ENCODE data around the gene EDC4. TPM values are rescaled to one million over a fixed set of nuclear protein-coding genes. Genes with fewer than 3 reads are reported as not detected.

EDC4 gene
- total RNA-seq, 1 experiment from 2014 or later = 48.8 TPM

GRCh38 chr16:67837811-67838210 lies 35.0 kb upstream of the EDC4 start:
- Histone ChIP-seq H3K4me3 (no peak overlapping the region), H3K4me2 (no peak overlapping the region), H3K9me3 (ENCODE audit: insufficient read depth, low read depth) (no peaks in the 10 kb centered on the region), H2AFZ (no peak overlapping the region), H3K9me2 (ENCODE audit: insufficient read depth) (no peaks in the 10 kb centered on the region), H4K20me1 (ENCODE audit: insufficient read depth) (no peaks in the 10 kb centered on the region), H3K27me3 (ENCODE audit: insufficient read depth, low read depth) (no peaks in the 10 kb centered on the region), H3K4me1 (replicated peaks; ENCODE audit: insufficient read depth) (peaks cover 10% of the 10 kb centered on the region), H3K27ac (no peak overlapping the region), H3K36me3 (ENCODE audit: low read depth) (no peaks in the 10 kb centered on the region), H3F3A (ENCODE audit: insufficient read depth, low read depth) (no peaks in the 10 kb centered on the region; the same call in 1 of the 2 replicates), H3K79me2 (ENCODE audit: low read depth) (peaks cover 4% of the 10 kb centered on the region)
- ChIA-PET CTCF (no interaction called here), POLR2A (ENCODE audit: unreplicated experiment) (no interaction called here)
- TF ChIP-seq EZH2 (IDR thresholded peaks at IDR 0.05; ENCODE audit: low read depth) (no peak), CTCF (conservative IDR thresholded peaks at IDR 0.05) (no peak)
- no peak for DNase-seq
- BruUV-seq (replicated peaks) = no TSS peak
- intact Hi-C loops (cut with micrococcal nuclease; ENCODE audit: unreplicated experiment) = no loop called here

GRCh38 chr16:67841198-67841815 lies 31.5 kb upstream of the EDC4 start:
- Histone ChIP-seq H3K4me3 (peak overlapping the region; percentile 75; the same call in 1 of the 2 replicates), H3K36me3 (ENCODE audit: low read depth) (no peaks in the 10 kb centered on the region), H3K4me2 (peak overlapping the region; percentile 74), H3K4me1 (replicated peaks; ENCODE audit: insufficient read depth) (peaks cover 39% of the 10 kb centered on the region), H3K9me3 (ENCODE audit: insufficient read depth, low read depth) (no peaks in the 10 kb centered on the region), H2AFZ (peak overlapping the region; percentile 87), H4K20me1 (ENCODE audit: insufficient read depth) (no peaks in the 10 kb centered on the region), H3K79me2 (ENCODE audit: low read depth) (peaks cover 35% of the 10 kb centered on the region), H3F3A (ENCODE audit: insufficient read depth, low read depth) (peaks cover 15% of the 10 kb centered on the region), H3K27ac (no peak overlapping the region), H3K27me3 (ENCODE audit: insufficient read depth, low read depth) (no peaks in the 10 kb centered on the region), H3K9me2 (ENCODE audit: insufficient read depth) (no peaks in the 10 kb centered on the region)
- BruUV-seq (replicated peaks) = no TSS peak
- no peak for TF ChIP-seq CTCF (conservative IDR thresholded peaks at IDR 0.05)
- TF ChIP-seq EZH2 (IDR thresholded peaks at IDR 0.05; ENCODE audit: low read depth) = no peak
- no peak for DNase-seq
- intact Hi-C loops (cut with micrococcal nuclease; ENCODE audit: unreplicated experiment) = no loop called here
- POLR2A ChIA-PET (ENCODE audit: unreplicated experiment) = interaction anchor here (0.7 kb wide), 1 partner anchor 10 kb away, joined by 4 read pairs; no protein-coding TSS in a partner anchor
- CTCF ChIA-PET = interaction anchor here (0.7 to 0.8 kb wide), 2 partner anchors 24 to 149 kb away, joined by 4 to 8 read pairs; no protein-coding TSS in a partner anchor

- Histone ChIP-seq H3K36me3 (ENCODE audit: low read depth) (no peaks in the 10 kb centered on the region), H3K9me3 (ENCODE audit: insufficient read depth, low read depth) (no peaks in the 10 kb centered on the region), H3K4me3 (peak within 1 kb of the TSS; percentile 75), H2AFZ (peak within 1 kb of the TSS; percentile 87), H3K27ac (peak within 1 kb of the TSS; percentile 76), H3F3A (ENCODE audit: insufficient read depth, low read depth) (peaks cover 16% of the 10 kb centered on the region), H3K4me1 (replicated peaks; ENCODE audit: insufficient read depth) (peaks cover 39% of the 10 kb centered on the region), H3K9me2 (ENCODE audit: insufficient read depth) (no peaks in the 10 kb centered on the region), H3K27me3 (ENCODE audit: insufficient read depth, low read depth) (no peaks in the 10 kb centered on the region), H4K20me1 (ENCODE audit: insufficient read depth) (no peaks in the 10 kb centered on the region), H3K79me2 (ENCODE audit: low read depth) (peaks cover 35% of the 10 kb centered on the region), H3K4me2 (peak within 1 kb of the TSS; percentile 74)
- BruUV-seq (replicated peaks) = no TSS peak
- ChIA-PET CTCF (no interaction called here), POLR2A (ENCODE audit: unreplicated experiment) (no interaction called here)
- DNase-seq = peak; percentile 83 to 94
- intact Hi-C loops (cut with micrococcal nuclease; ENCODE audit: unreplicated experiment) = no loop called here
- TF ChIP-seq CTCF (conservative IDR thresholded peaks at IDR 0.05) = peak; percentile 84
- no peak for TF ChIP-seq EZH2 (IDR thresholded peaks at IDR 0.05; ENCODE audit: low read depth)
These were observed 30.9 kb upstream of the EDC4 start, which contains the start of gene THAP11 for GRCh38 chr16:67841816-67842508. TSS of gene THAP11 (plus strand) at chr16:67842320. CDS start at chr16:67842555, 235 bp downstream.
